SK-N-SH (cell line): ENCODE measurements around the gene HELT.

ENCODE experiments used
- EP300 ChIP-seq, 2 experiments: IDR thresholded peaks; 2 replicates each; pipeline versions ENCODE4 v1.4.0 to v1.6.1; 2012; ENCODE audit warnings: borderline replicate concordance in 1 of 2, low read depth in 1 of 2, low read length in 1 of 2
- GATA2 ChIP-seq: sonication (generic); formaldehyde crosslinking; IDR thresholded peaks from 2 replicates; pipeline ENCODE4 v1.5.0; 2020; ENCODE audit warnings: mild to moderate bottlenecking, missing genetic modification reagents
- MAX ChIP-seq: IDR thresholded peaks from 2 replicates; pipeline ENCODE4 v1.4.0; 2012; ENCODE audit warnings: low read depth
- USF1 ChIP-seq: IDR thresholded peaks from 2 replicates; pipeline ENCODE4 v1.4.0; 2012; ENCODE audit warnings: low read depth, borderline replicate concordance
- TF ChIP-seq, protein P1 (sequence below): fragments of 200-600 bp; sonication (generic); IDR thresholded peaks from 2 replicates; pipeline ENCODE4 v1.6.1; 2017; ENCODE audit warnings: antibody characterized with exemption, mild to moderate bottlenecking, moderate library complexity

GRCh38 chr4:185016946-185017758 is 1.1 kb upstream of the HELT start:
- TF ChIP-seq, protein P1, sequence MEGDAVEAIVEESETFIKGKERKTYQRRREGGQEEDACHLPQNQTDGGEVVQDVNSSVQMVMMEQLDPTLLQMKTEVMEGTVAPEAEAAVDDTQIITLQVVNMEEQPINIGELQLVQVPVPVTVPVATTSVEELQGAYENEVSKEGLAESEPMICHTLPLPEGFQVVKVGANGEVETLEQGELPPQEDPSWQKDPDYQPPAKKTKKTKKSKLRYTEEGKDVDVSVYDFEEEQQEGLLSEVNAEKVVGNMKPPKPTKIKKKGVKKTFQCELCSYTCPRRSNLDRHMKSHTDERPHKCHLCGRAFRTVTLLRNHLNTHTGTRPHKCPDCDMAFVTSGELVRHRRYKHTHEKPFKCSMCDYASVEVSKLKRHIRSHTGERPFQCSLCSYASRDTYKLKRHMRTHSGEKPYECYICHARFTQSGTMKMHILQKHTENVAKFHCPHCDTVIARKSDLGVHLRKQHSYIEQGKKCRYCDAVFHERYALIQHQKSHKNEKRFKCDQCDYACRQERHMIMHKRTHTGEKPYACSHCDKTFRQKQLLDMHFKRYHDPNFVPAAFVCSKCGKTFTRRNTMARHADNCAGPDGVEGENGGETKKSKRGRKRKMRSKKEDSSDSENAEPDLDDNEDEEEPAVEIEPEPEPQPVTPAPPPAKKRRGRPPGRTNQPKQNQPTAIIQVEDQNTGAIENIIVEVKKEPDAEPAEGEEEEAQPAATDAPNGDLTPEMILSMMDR: no peak
- TF ChIP-seq GATA2 (CRISPR knock-in tag): no peak
- no peak for TF ChIP-seq EP300 (IDR thresholded peaks at IDR 0.05; ENCODE audit: borderline replicate concordance in 1 of 2, low read depth in 1 of 2, low read length in 1 of 2)
- no peak for TF ChIP-seq USF1
- no peak for TF ChIP-seq MAX
